DOHH2 (cell line): Measurements from ENCODE around the gene ZNF12.

Experiments used
- H3F3A ChIP-seq: fragments of 200-600 bp; sonication (generic), shearing (Covaris generic); 2 replicates; pipeline ENCODE4 v1.6.0; 2016; ENCODE audit warnings: antibody characterized with exemption, mild to moderate bottlenecking; ENCODE audit not compliant: control insufficient read depth, insufficient read depth
- H3K27ac ChIP-seq: fragments of 200-600 bp; sonication (generic); 2 replicates; pipeline ENCODE4 v1.5.1; 2014; ENCODE audit warnings: low read depth, mild to moderate bottlenecking, low read length, moderate library complexity
- H3K27me3 ChIP-seq: fragments of 200-600 bp; sonication (generic); 2 replicates; pipeline ENCODE4 v1.6.1; 2014; ENCODE audit warnings: mild to moderate bottlenecking, low read length, mixed read lengths; ENCODE audit not compliant: control insufficient read depth
- H3K36me3 ChIP-seq: fragments of 200-600 bp; sonication (generic); 2 replicates; pipeline ENCODE4 v1.6.1; 2014; ENCODE audit warnings: mild to moderate bottlenecking, low read length, moderate library complexity, mixed read lengths; ENCODE audit not compliant: control insufficient read depth
- H3K4me1 ChIP-seq: fragments of 200-600 bp; sonication (generic); 2 replicates; pipeline ENCODE4 v1.6.1; 2014; ENCODE audit warnings: mild to moderate bottlenecking, low read length, mixed read lengths; ENCODE audit not compliant: control insufficient read depth
- H3K4me2 ChIP-seq: fragments of 200-600 bp; sonication (generic); 2 replicates; pipeline ENCODE4 v1.6.0; 2014; ENCODE audit warnings: mild to moderate bottlenecking, low read length, moderate library complexity
- H3K4me3 ChIP-seq: fragments of 200-600 bp; sonication (generic); 2 replicates; pipeline ENCODE4 v1.5.1; 2014; ENCODE audit warnings: mild to moderate bottlenecking, low read length, mixed read lengths
- H3K79me2 ChIP-seq: fragments of 200-600 bp; sonication (generic); 2 replicates; pipeline ENCODE4 v1.6.1; 2014; ENCODE audit warnings: mild to moderate bottlenecking, low read length, mixed read lengths; ENCODE audit not compliant: control insufficient read depth
- H3K9me2 ChIP-seq: fragments of 200-600 bp; sonication (generic); replicated peaks from 2 replicates; pipeline ENCODE4 v1.6.1; 2014; ENCODE audit warnings: mild to moderate bottlenecking, low read length, mixed read lengths; ENCODE audit not compliant: control insufficient read depth
- H3K9me3 ChIP-seq: fragments of 200-600 bp; sonication (generic); 2 replicates; pipeline ENCODE4 v1.6.1; 2014; ENCODE audit warnings: antibody characterized with exemption, low read length, mixed read lengths; ENCODE audit not compliant: control insufficient read depth, insufficient read depth
- H4K20me1 ChIP-seq: fragments of 200-600 bp; sonication (generic); 2 replicates; pipeline ENCODE4 v1.6.0; 2014; ENCODE audit warnings: low read depth, mild to moderate bottlenecking, antibody characterized with exemption, low read length, moderate library complexity; ENCODE audit not compliant: control insufficient read depth, insufficient read depth
- EZH2phosphoT487 ChIP-seq: fragments of 200-600 bp; sonication (generic); IDR thresholded peaks from 2 replicates; pipeline ENCODE4 v1.6.1; 2017; ENCODE audit warnings: borderline replicate concordance, mild to moderate bottlenecking, antibody characterized with exemption, low read length, moderate library complexity, mixed read lengths
- TF ChIP-seq, protein P1 (sequence below): fragments of 200-600 bp; sonication (generic); IDR thresholded peaks from one replicate; pipeline ENCODE4 v1.5.1; 2014; ENCODE audit warnings: antibody characterized with exemption, mild to moderate bottlenecking, low read depth, low read length; ENCODE audit not compliant: poor library complexity, severe bottlenecking

The ZNF12 gene

DNA sequence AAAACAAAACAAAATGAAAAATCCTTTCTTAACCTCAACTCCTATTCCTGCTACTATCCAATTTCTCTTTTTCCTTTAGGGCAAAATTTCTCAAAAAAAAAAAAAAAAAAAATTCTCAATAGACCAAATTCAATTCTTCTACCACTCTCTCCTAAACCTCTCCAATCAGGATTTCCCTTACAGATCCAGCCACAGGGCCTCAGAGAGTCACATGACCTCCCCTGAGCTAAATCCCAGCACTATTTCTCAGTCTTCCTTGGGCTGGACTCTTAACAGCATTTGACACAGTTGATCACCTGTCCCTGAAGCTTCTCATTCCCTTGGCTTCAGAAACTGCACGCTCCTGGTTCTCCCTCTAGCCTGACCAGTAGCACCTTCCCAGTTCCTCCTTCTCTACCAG lies 4.9 kb downstream of the ZNF12 start:
- H3K27me3 ChIP-seq: no peaks in the 10 kb centered on the region
- H3K4me1 ChIP-seq: peaks cover 12% of the 10 kb centered on the region
- H4K20me1 ChIP-seq: no peaks in the 10 kb centered on the region
- peaks cover 65% of the 10 kb centered on the region for H3K9me3 ChIP-seq
- no peak overlapping the region for H3K4me3 ChIP-seq
- H3K9me2 ChIP-seq: no peaks in the 10 kb centered on the region
- no peak overlapping the region for H3K27ac ChIP-seq
- peaks cover 90% of the 10 kb centered on the region for H3K36me3 ChIP-seq
- H3K4me2 ChIP-seq: no peak overlapping the region
- no peak for TF ChIP-seq EZH2phosphoT487
- TF ChIP-seq, protein P1, sequence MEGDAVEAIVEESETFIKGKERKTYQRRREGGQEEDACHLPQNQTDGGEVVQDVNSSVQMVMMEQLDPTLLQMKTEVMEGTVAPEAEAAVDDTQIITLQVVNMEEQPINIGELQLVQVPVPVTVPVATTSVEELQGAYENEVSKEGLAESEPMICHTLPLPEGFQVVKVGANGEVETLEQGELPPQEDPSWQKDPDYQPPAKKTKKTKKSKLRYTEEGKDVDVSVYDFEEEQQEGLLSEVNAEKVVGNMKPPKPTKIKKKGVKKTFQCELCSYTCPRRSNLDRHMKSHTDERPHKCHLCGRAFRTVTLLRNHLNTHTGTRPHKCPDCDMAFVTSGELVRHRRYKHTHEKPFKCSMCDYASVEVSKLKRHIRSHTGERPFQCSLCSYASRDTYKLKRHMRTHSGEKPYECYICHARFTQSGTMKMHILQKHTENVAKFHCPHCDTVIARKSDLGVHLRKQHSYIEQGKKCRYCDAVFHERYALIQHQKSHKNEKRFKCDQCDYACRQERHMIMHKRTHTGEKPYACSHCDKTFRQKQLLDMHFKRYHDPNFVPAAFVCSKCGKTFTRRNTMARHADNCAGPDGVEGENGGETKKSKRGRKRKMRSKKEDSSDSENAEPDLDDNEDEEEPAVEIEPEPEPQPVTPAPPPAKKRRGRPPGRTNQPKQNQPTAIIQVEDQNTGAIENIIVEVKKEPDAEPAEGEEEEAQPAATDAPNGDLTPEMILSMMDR: no peak
- H3K79me2 ChIP-seq: peaks cover 90% of the 10 kb centered on the region
- H3F3A ChIP-seq: no peaks in the 10 kb centered on the region

DNA sequence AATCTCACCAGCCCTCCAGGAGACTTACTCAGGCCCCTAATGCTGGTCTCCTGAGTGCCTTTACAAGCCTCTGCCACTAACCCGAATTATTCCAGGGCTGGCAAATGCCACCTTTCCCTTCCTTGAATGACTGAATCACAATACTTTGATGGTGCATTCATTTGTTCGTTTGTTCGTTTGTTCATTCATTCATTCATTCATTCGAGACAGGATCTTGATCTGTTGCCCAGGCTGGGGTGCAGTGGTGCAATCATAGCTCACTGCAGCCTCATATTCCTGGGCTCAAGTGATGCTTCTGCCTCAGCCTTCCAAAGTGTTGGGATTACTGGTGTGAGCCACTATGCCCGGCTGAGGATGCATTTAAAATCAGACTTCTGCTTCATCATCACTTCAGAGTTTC lies 6.0 kb downstream of the ZNF12 start:
- Histone ChIP-seq H3K79me2 (peaks cover 80% of the 10 kb centered on the region), H3K9me2 (no peaks in the 10 kb centered on the region), H4K20me1 (no peaks in the 10 kb centered on the region), H3K4me3 (no peak overlapping the region), H3K27me3 (no peaks in the 10 kb centered on the region), H3K27ac (no peak overlapping the region), H3K36me3 (peaks cover 96% of the 10 kb centered on the region), H3F3A (no peaks in the 10 kb centered on the region), H3K4me2 (no peak overlapping the region), H3K9me3 (peaks cover 76% of the 10 kb centered on the region), H3K4me1 (peaks cover 11% of the 10 kb centered on the region)
- TF ChIP-seq, protein P1: no peak
- no peak for TF ChIP-seq EZH2phosphoT487

DNA sequence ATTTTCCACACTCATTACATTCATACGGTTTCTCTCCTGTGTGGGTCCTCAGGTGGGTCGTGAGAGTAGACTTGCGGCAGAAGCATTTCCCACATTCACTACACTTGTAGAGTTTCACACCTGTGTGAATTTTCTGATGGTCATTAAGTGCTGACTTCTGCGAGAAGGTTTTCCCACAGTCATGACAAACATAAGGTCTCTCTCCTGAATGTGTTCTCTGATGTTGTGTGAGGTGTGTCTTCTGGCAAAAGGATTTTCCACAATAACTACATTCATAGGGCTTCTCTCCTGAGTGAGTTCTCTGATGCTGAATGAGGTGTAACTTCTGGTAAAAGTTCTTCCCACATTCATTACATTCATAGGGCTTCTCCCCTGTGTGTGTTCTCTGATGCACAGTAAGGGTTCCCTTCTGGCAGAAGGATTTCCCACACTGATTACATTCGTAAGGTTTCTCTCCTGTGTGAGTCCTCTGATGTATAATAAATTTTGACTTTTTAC lies 15.1 kb downstream of the ZNF12 start:
- no peaks in the 10 kb centered on the region for H3K4me1 ChIP-seq
- H3K4me3 ChIP-seq: no peak overlapping the region
- peaks cover 10% of the 10 kb centered on the region for H3F3A ChIP-seq
- H3K9me3 ChIP-seq: peaks cover 96% of the 10 kb centered on the region
- no peaks in the 10 kb centered on the region for H3K9me2 ChIP-seq
- no peak overlapping the region for H3K4me2 ChIP-seq
- no peak for TF ChIP-seq EZH2phosphoT487
- TF ChIP-seq, protein P1: no peak
- H4K20me1 ChIP-seq: no peaks in the 10 kb centered on the region
- no peaks in the 10 kb centered on the region for H3K27me3 ChIP-seq
- no peak overlapping the region for H3K27ac ChIP-seq
- H3K36me3 ChIP-seq: peaks cover 100% of the 10 kb centered on the region
- peaks cover 5% of the 10 kb centered on the region for H3K79me2 ChIP-seq

DNA sequence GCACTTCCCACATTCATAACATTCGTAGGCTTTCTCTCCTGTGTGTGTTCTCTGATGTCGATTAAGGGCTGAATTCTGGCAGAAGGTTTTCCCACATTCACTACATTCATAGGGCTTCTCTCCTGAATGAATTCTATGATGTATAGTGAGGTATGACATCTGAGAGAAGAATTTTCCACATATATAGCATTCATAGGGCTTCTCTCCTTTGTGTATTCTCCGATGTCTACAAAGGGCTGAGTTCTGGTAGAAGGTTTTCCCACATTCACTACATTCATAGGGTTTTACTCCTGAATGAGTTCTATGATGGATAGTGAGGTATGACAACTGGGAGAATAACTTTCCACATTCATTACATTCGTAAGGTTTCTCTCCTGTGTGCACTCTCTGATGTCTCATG lies 15.6 kb downstream of the ZNF12 start:
- Histone ChIP-seq H3K79me2 (peaks cover 5% of the 10 kb centered on the region), H3K36me3 (peaks cover 100% of the 10 kb centered on the region), H3K4me3 (no peak overlapping the region), H3K4me2 (no peak overlapping the region), H3K9me2 (no peaks in the 10 kb centered on the region), H4K20me1 (no peaks in the 10 kb centered on the region), H3F3A (peaks cover 10% of the 10 kb centered on the region), H3K27me3 (no peaks in the 10 kb centered on the region), H3K9me3 (peaks cover 93% of the 10 kb centered on the region), H3K4me1 (no peaks in the 10 kb centered on the region), H3K27ac (no peak overlapping the region)
- TF ChIP-seq, protein P1: no peak
- TF ChIP-seq EZH2phosphoT487: no peak
